ENCODE measurements around the gene PIP4K2C. TPM values are rescaled to one million over a fixed set of nuclear protein-coding genes. Genes with fewer than 3 reads are reported as not detected.

PIP4K2C gene
- total RNA-seq, 2 experiments from 2014 or later: 10.7 to 12.3 TPM

DNA sequence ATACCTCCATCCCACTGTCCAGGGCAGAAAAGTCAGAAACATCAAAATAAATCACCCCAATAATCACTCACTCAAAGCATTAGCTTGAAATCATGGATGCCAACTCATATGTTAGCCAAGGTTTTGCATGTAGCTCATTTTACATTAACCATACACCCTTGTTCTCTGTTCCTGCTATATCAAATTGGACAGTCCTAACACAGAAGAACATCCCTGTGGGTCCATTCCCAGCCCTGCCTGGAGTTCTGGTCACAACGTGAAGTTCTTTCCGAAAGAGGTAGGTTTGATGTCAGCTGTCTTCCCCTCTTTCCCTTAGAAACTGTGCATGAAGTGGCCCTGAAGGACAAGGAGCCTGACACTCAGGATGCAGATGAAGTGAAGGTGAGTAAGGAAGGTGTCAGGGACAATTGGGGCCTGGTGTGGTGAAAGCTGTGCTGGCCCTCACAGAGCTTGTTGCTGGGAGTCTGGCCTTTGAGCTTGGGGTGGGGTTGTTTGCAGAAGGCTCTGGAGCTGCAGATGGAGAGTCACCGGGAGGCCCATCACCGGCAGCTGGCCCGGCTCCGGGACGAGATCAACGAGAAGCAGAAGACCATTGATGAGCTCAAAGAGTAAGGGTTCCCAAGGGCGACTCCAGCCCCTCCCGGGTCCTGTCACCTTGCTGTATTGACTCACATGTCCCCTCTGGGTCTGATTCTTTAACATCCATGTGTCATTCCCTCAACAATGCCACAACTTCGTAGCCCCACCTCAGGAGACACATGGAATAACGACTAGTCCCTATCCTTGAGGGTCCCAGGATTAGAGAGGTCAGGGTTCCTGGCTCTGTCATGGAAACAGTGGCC lies 15.0 kb upstream of the PIP4K2C start:
- POLR2A ChIA-PET: interaction anchor here (0.9 to 2.0 kb wide), 3 partner anchors 9 to 148 kb away, joined by 3 to 5 read pairs (median 3); no protein-coding TSS in a partner anchor
- TF ChIP-seq, protein P1, sequence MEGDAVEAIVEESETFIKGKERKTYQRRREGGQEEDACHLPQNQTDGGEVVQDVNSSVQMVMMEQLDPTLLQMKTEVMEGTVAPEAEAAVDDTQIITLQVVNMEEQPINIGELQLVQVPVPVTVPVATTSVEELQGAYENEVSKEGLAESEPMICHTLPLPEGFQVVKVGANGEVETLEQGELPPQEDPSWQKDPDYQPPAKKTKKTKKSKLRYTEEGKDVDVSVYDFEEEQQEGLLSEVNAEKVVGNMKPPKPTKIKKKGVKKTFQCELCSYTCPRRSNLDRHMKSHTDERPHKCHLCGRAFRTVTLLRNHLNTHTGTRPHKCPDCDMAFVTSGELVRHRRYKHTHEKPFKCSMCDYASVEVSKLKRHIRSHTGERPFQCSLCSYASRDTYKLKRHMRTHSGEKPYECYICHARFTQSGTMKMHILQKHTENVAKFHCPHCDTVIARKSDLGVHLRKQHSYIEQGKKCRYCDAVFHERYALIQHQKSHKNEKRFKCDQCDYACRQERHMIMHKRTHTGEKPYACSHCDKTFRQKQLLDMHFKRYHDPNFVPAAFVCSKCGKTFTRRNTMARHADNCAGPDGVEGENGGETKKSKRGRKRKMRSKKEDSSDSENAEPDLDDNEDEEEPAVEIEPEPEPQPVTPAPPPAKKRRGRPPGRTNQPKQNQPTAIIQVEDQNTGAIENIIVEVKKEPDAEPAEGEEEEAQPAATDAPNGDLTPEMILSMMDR (IDR thresholded peaks at IDR 0.05): no peak
- no peak overlapping the region for H3K27ac Mint-ChIP-seq
- no peaks in the 10 kb centered on the region for H3K4me1 Mint-ChIP-seq (ENCODE audit: low read depth)
- H3K36me3 Mint-ChIP-seq (ENCODE audit: low read depth): no peaks in the 10 kb centered on the region
- no peaks in the 10 kb centered on the region for H3K9me3 Mint-ChIP-seq
- CTCF ChIA-PET: interaction anchor here (0.6 to 1.8 kb wide), 10 partner anchors 7 to 181 kb away, joined by 3 to 9 read pairs (median 4); partner anchors contain the start of gene OS9
- intact Hi-C loops (cut with micrococcal nuclease): no loop called here
- no peak for ATAC-seq
- DNase-seq: no peak
- H3K4me3 Mint-ChIP-seq: no peak overlapping the region
- H3K27me3 Mint-ChIP-seq: no peaks in the 10 kb centered on the region

DNA sequence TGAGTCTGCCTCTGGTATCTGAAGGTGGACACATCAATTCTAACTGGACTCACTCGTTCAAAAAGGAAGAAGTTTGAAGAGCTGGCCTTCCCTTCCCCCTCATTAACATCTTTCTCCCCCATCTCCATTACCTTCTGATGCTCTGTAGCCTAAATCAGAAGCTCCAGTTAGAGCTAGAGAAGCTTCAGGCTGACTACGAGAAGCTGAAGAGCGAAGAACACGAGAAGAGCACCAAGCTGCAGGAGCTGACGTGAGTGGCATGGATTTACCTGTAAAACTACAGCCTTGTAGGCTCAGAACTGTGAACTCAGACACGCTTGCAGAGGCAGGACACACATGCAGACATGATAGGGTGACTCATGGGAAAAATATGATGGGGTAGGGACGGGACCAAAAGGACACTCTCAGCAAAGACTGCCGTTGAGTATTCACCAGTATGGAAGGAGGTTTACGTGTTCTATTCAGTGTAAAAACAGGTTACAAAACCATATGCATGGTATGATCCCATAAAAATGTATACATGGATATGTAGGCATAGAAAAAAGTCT lies 14.3 kb upstream of the PIP4K2C start:
- no peak for DNase-seq
- Mint-ChIP-seq H3K4me1 (ENCODE audit: low read depth) (no peaks in the 10 kb centered on the region), H3K36me3 (ENCODE audit: low read depth) (no peaks in the 10 kb centered on the region), H3K27me3 (no peaks in the 10 kb centered on the region), H3K27ac (no peak overlapping the region), H3K4me3 (no peak overlapping the region), H3K9me3 (no peaks in the 10 kb centered on the region)
- ChIA-PET POLR2A (interaction anchor here (0.9 kb wide), 1 partner anchor 9 kb away, joined by 3 read pairs; no protein-coding TSS in a partner anchor), CTCF (interaction anchor here (0.6 to 1.8 kb wide), 7 partner anchors 15 to 159 kb away, joined by 3 to 8 read pairs (median 3); partner anchors contain the start of gene OS9)
- no peak for ATAC-seq
- intact Hi-C loops (cut with micrococcal nuclease): no loop called here
- TF ChIP-seq, protein P1 (IDR thresholded peaks at IDR 0.05): no peak

DNA sequence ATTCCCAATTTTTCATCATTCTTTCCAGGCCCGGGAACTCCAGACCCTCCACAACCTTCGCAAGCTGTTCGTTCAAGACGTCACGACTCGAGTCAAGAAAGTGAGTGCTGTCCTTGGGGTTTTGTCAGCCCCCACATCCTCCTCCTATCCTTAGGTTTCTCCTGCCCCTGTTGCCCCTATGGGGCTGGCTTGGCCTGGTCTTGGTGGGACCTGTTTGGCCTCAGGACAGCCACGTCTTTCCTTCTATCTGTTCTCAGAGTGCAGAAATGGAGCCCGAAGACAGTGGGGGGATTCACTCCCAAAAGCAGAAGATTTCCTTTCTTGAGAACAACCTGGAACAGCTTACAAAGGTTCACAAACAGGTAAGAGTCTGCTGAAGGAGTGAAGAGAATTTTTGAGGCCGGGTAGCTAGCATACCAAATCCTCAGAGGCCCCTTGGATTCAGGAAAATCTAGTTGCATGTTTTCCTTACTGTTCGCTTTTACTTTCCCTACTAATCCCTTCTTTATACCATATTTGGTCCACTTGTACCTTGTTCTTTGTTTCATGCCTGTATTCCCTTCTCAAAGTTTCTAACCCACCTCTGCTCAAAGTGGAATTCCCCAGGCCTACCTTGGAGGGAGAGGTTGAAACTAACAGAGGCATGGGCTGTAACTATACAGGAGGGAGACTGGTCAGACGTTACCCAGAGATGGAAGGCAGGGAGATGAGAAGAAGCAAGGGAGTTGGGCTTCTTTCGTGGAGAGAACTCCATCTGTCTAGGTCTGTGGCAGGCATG lies 12.8 kb upstream of the PIP4K2C start:
- no peak overlapping the region for H3K27ac Mint-ChIP-seq
- CTCF ChIA-PET: no interaction called here
- no peaks in the 10 kb centered on the region for H3K4me1 Mint-ChIP-seq (ENCODE audit: low read depth)
- no peaks in the 10 kb centered on the region for H3K9me3 Mint-ChIP-seq
- no peaks in the 10 kb centered on the region for H3K27me3 Mint-ChIP-seq
- POLR2A ChIA-PET: no interaction called here
- TF ChIP-seq, protein P1 (IDR thresholded peaks at IDR 0.05): no peak
- intact Hi-C loops (cut with micrococcal nuclease): no loop called here
- ATAC-seq: no peak
- DNase-seq: no peak
- no peaks in the 10 kb centered on the region for H3K36me3 Mint-ChIP-seq (ENCODE audit: low read depth)
- no peak overlapping the region for H3K4me3 Mint-ChIP-seq

GRCh38 chr12:57579011-57579410 lies 12.0 kb upstream of the PIP4K2C start:
- no peaks in the 10 kb centered on the region for H3K4me1 Mint-ChIP-seq (ENCODE audit: low read depth)
- ChIA-PET POLR2A (no interaction called here), CTCF (no interaction called here)
- no peaks in the 10 kb centered on the region for H3K27me3 Mint-ChIP-seq
- no peaks in the 10 kb centered on the region for H3K9me3 Mint-ChIP-seq
- H3K27ac Mint-ChIP-seq: no peak overlapping the region
- intact Hi-C loops (cut with micrococcal nuclease): no loop called here
- ATAC-seq (no peak), DNase-seq (no peak)
- no peak overlapping the region for H3K4me3 Mint-ChIP-seq
- no peaks in the 10 kb centered on the region for H3K36me3 Mint-ChIP-seq (ENCODE audit: low read depth)
- TF ChIP-seq, protein P1 (IDR thresholded peaks at IDR 0.05): no peak
